Prostate gland (tissue), 2 donors: Measurements from ENCODE around the gene ULK3.

Experiments used
- CTCF ChIP-seq, 4 experiments: fragments of 200-600 bp in 2 of 4; fragments of 450-650 bp in 2 of 4; sonication (generic) in 2 of 4; IDR thresholded peaks; 1 replicate in 3 of 4; 2 replicates in 1 of 4; pipeline ENCODE4 v1.5.1; 2016 to 2019; ENCODE audit warnings: antibody characterized with exemption in 4 of 4, mild to moderate bottlenecking in 2 of 4, moderate library complexity in 2 of 4
- POLR2A ChIP-seq: fragments of 450-650 bp; IDR thresholded peaks from one replicate; pipeline ENCODE4 v1.6.1; 2016; ENCODE audit warnings: antibody characterized with exemption, mild to moderate bottlenecking

- TF ChIP-seq CTCF (IDR thresholded peaks at IDR 0.05) (peak in 3 of 4 experiments; percentile 7 to 54 (median 49)), POLR2A (peak; percentile 30)
These were observed 25.6 kb downstream of the ULK3 start for GRCh38 chr15:74817370-74817737.
